HEK293 (cell line): ENCODE data around the gene MDM4.

ENCODE experiments used
- CTCF ChIA-PET: fragments of 350-600 bp; formaldehyde crosslinking; extraction: SDS; loops from one replicate; lab custom pipeline; 2021; ENCODE audit warnings: antibody characterized with exemption; lab: Yijun Ruan, JAX
- POLR2A ChIA-PET: fragments of 300-600 bp; formaldehyde crosslinking; extraction: SDS; loops from one replicate; lab custom pipeline; 2020; ENCODE audit warnings: antibody characterized with exemption, inconsistent platforms; lab: Yijun Ruan, JAX
- H3K27ac ChIP-seq: fragments of 200-500 bp; sonication (Bioruptor generic); 2 replicates; pipeline ENCODE4 v1.5.1; 2014; ENCODE audit warnings: low read depth, low read length, control low read depth, inconsistent platforms; ENCODE audit errors: extremely low read depth
- H3K36me3 ChIP-seq, 2 experiments: fragments of 200-500 bp in 1 of 2; sonication (Bioruptor generic) in 1 of 2; 1 replicate in 1 of 2; 2 replicates in 1 of 2; pipeline ENCODE4 v1.5.1; 2014 to 2017; ENCODE audit warnings: inconsistent platforms in 2 of 2, low read length in 2 of 2; ENCODE audit not compliant: control insufficient read depth in 2 of 2, insufficient read depth in 1 of 2
- H3K4me1 ChIP-seq: fragments of 200-500 bp; sonication (Bioruptor generic); 2 replicates; pipeline ENCODE4 v1.5.1; 2014; ENCODE audit warnings: mild to moderate bottlenecking, low read length, inconsistent platforms; ENCODE audit not compliant: control insufficient read depth, insufficient read depth
- H3K4me3 ChIP-seq: 2 replicates; pipeline ENCODE4 v1.5.1; 2011; ENCODE audit warnings: low read depth, mild to moderate bottlenecking, control low read depth, low read length, moderate library complexity
- H3K9me3 ChIP-seq: fragments of 200-500 bp; sonication (Bioruptor generic); 2 replicates; pipeline ENCODE4 v1.5.1; 2014; ENCODE audit warnings: low read depth, low read length, inconsistent platforms; ENCODE audit not compliant: control insufficient read depth, insufficient read depth
- HOXD13 ChIP-seq: sonication (generic); formaldehyde crosslinking; IDR thresholded peaks from 2 replicates; pipeline ENCODE4 v1.8.0; 2022; ENCODE audit warnings: missing genetic modification reagents, borderline replicate concordance
- OVOL3 ChIP-seq: fragments of 450-650 bp; formaldehyde crosslinking; IDR thresholded peaks from 2 replicates; pipeline ENCODE4 v1.5.1; 2016; ENCODE audit warnings: missing biosample characterization, missing genetic modification characterization
- RBAK ChIP-seq: fragments of 450-650 bp; formaldehyde crosslinking; IDR thresholded peaks from 2 replicates; pipeline ENCODE4 v1.5.1; 2016; ENCODE audit warnings: missing biosample characterization, missing genetic modification characterization
- ZBTB11 ChIP-seq: fragments of 450-650 bp; formaldehyde crosslinking; conservative IDR thresholded peaks from 2 replicates; pipeline ENCODE4 v1.5.1; 2016; ENCODE audit warnings: low read depth, missing biosample characterization, missing genetic modification characterization
- ZBTB20 ChIP-seq: fragments of 450-650 bp; formaldehyde crosslinking; IDR thresholded peaks from 2 replicates; pipeline ENCODE4 v1.5.1; 2016; ENCODE audit warnings: missing biosample characterization, missing genetic modification characterization
- ZBTB7A ChIP-seq: fragments of 450-650 bp; formaldehyde crosslinking; IDR thresholded peaks from 2 replicates; pipeline ENCODE4 v1.5.1; 2016; ENCODE audit warnings: low read depth, missing biosample characterization, missing genetic modification characterization
- ZNF169 ChIP-seq: fragments of 450-650 bp; formaldehyde crosslinking; IDR thresholded peaks from 2 replicates; pipeline ENCODE4 v1.5.1; 2016; ENCODE audit warnings: missing biosample characterization, missing genetic modification characterization
- ZNF214 ChIP-seq: fragments of 450-650 bp; formaldehyde crosslinking; IDR thresholded peaks from 2 replicates; pipeline ENCODE4 v1.5.1; 2017; ENCODE audit warnings: missing biosample characterization, mild to moderate bottlenecking, missing genetic modification characterization, borderline replicate concordance
- ZNF248 ChIP-seq: fragments of 450-650 bp; formaldehyde crosslinking; IDR thresholded peaks from 2 replicates; pipeline ENCODE4 v1.5.1; 2017; ENCODE audit warnings: missing biosample characterization, missing genetic modification characterization
- ZNF292 ChIP-seq: fragments of 450-650 bp; formaldehyde crosslinking; IDR thresholded peaks from 2 replicates; pipeline ENCODE4 v1.5.1; 2016; ENCODE audit warnings: low read depth, missing biosample characterization, missing genetic modification characterization, borderline replicate concordance
- ZNF324 ChIP-seq: fragments of 450-650 bp; formaldehyde crosslinking; IDR thresholded peaks from 2 replicates; pipeline ENCODE4 v1.5.1; 2016; ENCODE audit warnings: missing biosample characterization, missing genetic modification characterization
- ZNF354C ChIP-seq: fragments of 450-650 bp; formaldehyde crosslinking; IDR thresholded peaks from 2 replicates; pipeline ENCODE4 v1.5.1; 2016; ENCODE audit warnings: missing biosample characterization, missing genetic modification characterization, low read depth, borderline replicate concordance
- ZNF37A ChIP-seq: fragments of 450-650 bp; IDR thresholded peaks from 2 replicates; pipeline ENCODE4 v1.5.1; 2018; ENCODE audit warnings: missing biosample characterization, missing genetic modification characterization
- ZNF391 ChIP-seq: fragments of 450-650 bp; formaldehyde crosslinking; IDR thresholded peaks from 2 replicates; pipeline ENCODE4 v1.5.1; 2016; ENCODE audit warnings: low read depth, missing biosample characterization, missing genetic modification characterization, borderline replicate concordance
- ZNF433 ChIP-seq: fragments of 450-650 bp; formaldehyde crosslinking; IDR thresholded peaks from 2 replicates; pipeline ENCODE4 v1.5.1; 2016; ENCODE audit warnings: missing biosample characterization, missing genetic modification characterization, low read depth
- ZNF544 ChIP-seq: fragments of 450-650 bp; formaldehyde crosslinking; IDR thresholded peaks from 2 replicates; pipeline ENCODE4 v1.5.0; 2017; ENCODE audit warnings: missing biosample characterization, missing genetic modification characterization
- ZNF548 ChIP-seq: fragments of 450-650 bp; formaldehyde crosslinking; IDR thresholded peaks from 2 replicates; pipeline ENCODE4 v1.5.1; 2016; ENCODE audit warnings: missing biosample characterization, missing genetic modification characterization
- ZNF747 ChIP-seq: fragments of 450-650 bp; formaldehyde crosslinking; IDR thresholded peaks from 2 replicates; pipeline ENCODE4 v1.5.1; 2016; ENCODE audit warnings: missing biosample characterization, missing genetic modification characterization
- ZNF785 ChIP-seq: fragments of 450-650 bp; formaldehyde crosslinking; IDR thresholded peaks from 2 replicates; pipeline ENCODE4 v1.5.1; 2016; ENCODE audit warnings: missing biosample characterization, missing genetic modification characterization
- TF ChIP-seq, protein P1 (sequence below): fragments of 450-650 bp; formaldehyde crosslinking; IDR thresholded peaks from 2 replicates; pipeline ENCODE4 v1.5.0; 2017; ENCODE audit warnings: missing biosample characterization, missing genetic modification characterization, borderline replicate concordance
- TF ChIP-seq, protein P2 (sequence below): fragments of 450-650 bp; formaldehyde crosslinking; IDR thresholded peaks from 2 replicates; pipeline ENCODE4 v1.5.1; 2016; ENCODE audit warnings: missing biosample characterization, missing genetic modification characterization
- TF ChIP-seq, protein P3 (sequence below): fragments of 450-650 bp; formaldehyde crosslinking; IDR thresholded peaks from 2 replicates; pipeline ENCODE4 v1.5.1; 2017; ENCODE audit warnings: missing biosample characterization, missing genetic modification characterization

Gene MDM4

GRCh38 chr1:204571128-204571527 lies 54.9 kb downstream of the MDM4 start (continued):
- TF ChIP-seq, protein P1, sequence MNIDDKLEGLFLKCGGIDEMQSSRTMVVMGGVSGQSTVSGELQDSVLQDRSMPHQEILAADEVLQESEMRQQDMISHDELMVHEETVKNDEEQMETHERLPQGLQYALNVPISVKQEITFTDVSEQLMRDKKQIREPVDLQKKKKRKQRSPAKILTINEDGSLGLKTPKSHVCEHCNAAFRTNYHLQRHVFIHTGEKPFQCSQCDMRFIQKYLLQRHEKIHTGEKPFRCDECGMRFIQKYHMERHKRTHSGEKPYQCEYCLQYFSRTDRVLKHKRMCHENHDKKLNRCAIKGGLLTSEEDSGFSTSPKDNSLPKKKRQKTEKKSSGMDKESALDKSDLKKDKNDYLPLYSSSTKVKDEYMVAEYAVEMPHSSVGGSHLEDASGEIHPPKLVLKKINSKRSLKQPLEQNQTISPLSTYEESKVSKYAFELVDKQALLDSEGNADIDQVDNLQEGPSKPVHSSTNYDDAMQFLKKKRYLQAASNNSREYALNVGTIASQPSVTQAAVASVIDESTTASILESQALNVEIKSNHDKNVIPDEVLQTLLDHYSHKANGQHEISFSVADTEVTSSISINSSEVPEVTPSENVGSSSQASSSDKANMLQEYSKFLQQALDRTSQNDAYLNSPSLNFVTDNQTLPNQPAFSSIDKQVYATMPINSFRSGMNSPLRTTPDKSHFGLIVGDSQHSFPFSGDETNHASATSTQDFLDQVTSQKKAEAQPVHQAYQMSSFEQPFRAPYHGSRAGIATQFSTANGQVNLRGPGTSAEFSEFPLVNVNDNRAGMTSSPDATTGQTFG (tag by site-specific recombination), result no peak
- TF ChIP-seq ZNF354C (no peak), ZNF37A (tag by site-specific recombination) (no peak), ZNF544 (no peak), ZBTB11 (tag by site-specific recombination) (no peak), ZNF548 (tag by site-specific recombination) (no peak), ZNF214 (tag by site-specific recombination) (no peak), ZNF324 (no peak), ZNF785 (tag by site-specific recombination) (no peak), ZNF292 (tag by site-specific recombination) (no peak)
- TF ChIP-seq, protein P2, sequence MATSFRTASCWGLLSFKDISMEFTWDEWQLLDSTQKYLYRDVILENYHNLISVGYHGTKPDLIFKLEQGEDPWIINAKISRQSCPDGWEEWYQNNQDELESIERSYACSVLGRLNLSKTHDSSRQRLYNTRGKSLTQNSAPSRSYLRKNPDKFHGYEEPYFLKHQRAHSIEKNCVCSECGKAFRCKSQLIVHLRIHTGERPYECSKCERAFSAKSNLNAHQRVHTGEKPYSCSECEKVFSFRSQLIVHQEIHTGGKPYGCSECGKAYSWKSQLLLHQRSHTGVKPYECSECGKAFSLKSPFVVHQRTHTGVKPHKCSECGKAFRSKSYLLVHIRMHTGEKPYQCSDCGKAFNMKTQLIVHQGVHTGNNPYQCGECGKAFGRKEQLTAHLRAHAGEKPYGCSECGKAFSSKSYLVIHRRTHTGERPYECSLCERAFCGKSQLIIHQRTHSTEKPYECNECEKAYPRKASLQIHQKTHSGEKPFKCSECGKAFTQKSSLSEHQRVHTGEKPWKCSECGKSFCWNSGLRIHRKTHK (tag by site-specific recombination), result no peak

DNA sequence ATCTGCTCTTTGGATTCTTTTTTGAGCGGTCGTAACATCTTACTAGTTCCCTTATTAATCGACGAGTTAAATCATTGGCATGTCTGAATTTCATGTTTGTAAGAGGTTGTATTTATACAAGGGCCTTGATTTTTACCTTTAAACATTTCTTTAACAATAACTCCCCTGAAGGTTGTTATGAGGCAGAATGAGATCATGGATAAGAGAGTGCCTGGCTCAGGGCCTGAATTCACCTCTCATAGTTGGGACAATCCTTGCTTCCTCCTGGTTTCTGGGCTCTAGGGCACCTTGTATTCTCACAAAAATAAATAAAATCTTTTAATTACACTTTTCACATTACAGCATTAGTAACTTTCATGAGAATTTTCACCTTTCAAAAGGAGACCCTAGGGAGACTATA lies 55.4 kb downstream of the MDM4 start:
- no peaks in the 10 kb centered on the region for H3K9me3 ChIP-seq
- H3K4me1 ChIP-seq, result no peaks in the 10 kb centered on the region
- no peak overlapping the region for H3K4me3 ChIP-seq
- H3K36me3 ChIP-seq, result no peaks in the 10 kb centered on the region
- POLR2A ChIA-PET, result no interaction called here
- CTCF ChIA-PET, result interaction anchor here (0.7 to 19.5 kb wide), 4 partner anchors 12 to 234 kb away, joined by 3 to 401 read pairs (median 8); no protein-coding TSS in a partner anchor
- TF ChIP-seq ZNF391 (tag by site-specific recombination) (no peak), ZBTB7A (tag by site-specific recombination) (no peak), OVOL3 (tag by site-specific recombination) (no peak), HOXD13 (no peak), ZNF433 (tag by site-specific recombination) (no peak), ZBTB20 (tag by site-specific recombination) (no peak), ZNF169 (tag by site-specific recombination) (no peak), ZNF248 (tag by site-specific recombination) (no peak), ZNF747 (no peak), RBAK (tag by site-specific recombination) (no peak)
- TF ChIP-seq, protein P3, sequence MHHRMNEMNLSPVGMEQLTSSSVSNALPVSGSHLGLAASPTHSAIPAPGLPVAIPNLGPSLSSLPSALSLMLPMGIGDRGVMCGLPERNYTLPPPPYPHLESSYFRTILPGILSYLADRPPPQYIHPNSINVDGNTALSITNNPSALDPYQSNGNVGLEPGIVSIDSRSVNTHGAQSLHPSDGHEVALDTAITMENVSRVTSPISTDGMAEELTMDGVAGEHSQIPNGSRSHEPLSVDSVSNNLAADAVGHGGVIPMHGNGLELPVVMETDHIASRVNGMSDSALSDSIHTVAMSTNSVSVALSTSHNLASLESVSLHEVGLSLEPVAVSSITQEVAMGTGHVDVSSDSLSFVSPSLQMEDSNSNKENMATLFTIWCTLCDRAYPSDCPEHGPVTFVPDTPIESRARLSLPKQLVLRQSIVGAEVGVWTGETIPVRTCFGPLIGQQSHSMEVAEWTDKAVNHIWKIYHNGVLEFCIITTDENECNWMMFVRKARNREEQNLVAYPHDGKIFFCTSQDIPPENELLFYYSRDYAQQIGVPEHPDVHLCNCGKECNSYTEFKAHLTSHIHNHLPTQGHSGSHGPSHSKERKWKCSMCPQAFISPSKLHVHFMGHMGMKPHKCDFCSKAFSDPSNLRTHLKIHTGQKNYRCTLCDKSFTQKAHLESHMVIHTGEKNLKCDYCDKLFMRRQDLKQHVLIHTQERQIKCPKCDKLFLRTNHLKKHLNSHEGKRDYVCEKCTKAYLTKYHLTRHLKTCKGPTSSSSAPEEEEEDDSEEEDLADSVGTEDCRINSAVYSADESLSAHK (tag by site-specific recombination), result no peak
- H3K27ac ChIP-seq, result no peak overlapping the region
